ENCODE measurements around the gene CHP1.

- TF ChIP-seq EZH2 (IDR thresholded peaks at IDR 0.05; ENCODE audit: borderline replicate concordance, low read length), result no peak
- no peak for TF ChIP-seq CTCF (IDR thresholded peaks at IDR 0.05; ENCODE audit: low read length)
Measured at GRCh38 chr15:41251411-41251810, 20.3 kb downstream of the CHP1 start.

Data from OCI-LY1 (cell line).